OCI-LY1 (cell line): ENCODE measurements around the gene SCML1.

Source experiments
- CTCF ChIP-seq: fragments of 200-600 bp; sonication (generic), shearing (Covaris generic); IDR thresholded peaks from 2 replicates; pipeline ENCODE4 v1.5.1; 2017; ENCODE audit warnings: mild to moderate bottlenecking, antibody characterized with exemption, low read length, moderate library complexity, mixed read lengths
- EZH2 ChIP-seq: fragments of 200-600 bp; sonication (generic), shearing (Covaris generic); IDR thresholded peaks from 2 replicates; pipeline ENCODE4 v1.8.0; 2017; ENCODE audit warnings: borderline replicate concordance, mixed run types, mild to moderate bottlenecking, antibody characterized with exemption, low read length, moderate library complexity, mixed read lengths

- TF ChIP-seq CTCF (no peak), EZH2 (no peak)
Measured at GRCh38 chrX:17706676-17707075, 30.6 kb upstream of the SCML1 start.
